Naive thymus-derived CD4-positive, alpha-beta T cell (primary cell): Measurements from ENCODE around the gene CCL22. TPM values are rescaled to one million over a fixed set of nuclear protein-coding genes. Genes with fewer than 3 reads are reported as not detected.

Experiments used
- ATAC-seq: fragments of 150-1000 bp; cut with Tn5 transposase; 2 replicates; pipeline ENCODE4 v1.10.0; 2021; ENCODE audit warnings: mild to moderate bottlenecking, moderate library complexity
- CTCF ChIA-PET: fragments of 350-600 bp; sonication (Branson Sonifier 250); formaldehyde crosslinking; loops from one replicate; lab custom pipeline; 2021; ENCODE audit warnings: antibody characterized with exemption; lab: Charles Lee
- POLR2A ChIA-PET: fragments of 350-600 bp; sonication (Branson Sonifier 250); formaldehyde crosslinking; loops from one replicate; lab custom pipeline; 2021; ENCODE audit warnings: antibody characterized with exemption, inconsistent platforms; lab: Charles Lee
- DNase-seq, 9 donors: peaks; one replicate each; pipeline versions ENCODE4 v3.0.0 to v3.0.0-alpha.2; 2020 to 2022; ENCODE audit warnings: mixed read lengths in 1 of 9
- H3K27ac ChIP-seq: one replicate; pipeline ENCODE4 v1.7.0; 2013; ENCODE audit warnings: mild to moderate bottlenecking, low read depth, low read length, moderate library complexity
- H3K27me3 ChIP-seq, 2 donors: one replicate each; pipeline ENCODE4 v1.7.0; 2013; ENCODE audit warnings: low read length in 2 of 2, mild to moderate bottlenecking in 2 of 2, moderate library complexity in 2 of 2; ENCODE audit not compliant: control insufficient read depth in 2 of 2, insufficient read depth in 2 of 2
- H3K36me3 ChIP-seq, 3 experiments: 1 replicate in 2 of 3; 2 replicates in 1 of 3; pipeline ENCODE4 v1.7.0; 2013; ENCODE audit warnings: low read length in 3 of 3, mild to moderate bottlenecking in 3 of 3, moderate library complexity in 1 of 3; ENCODE audit not compliant: insufficient read depth in 3 of 3, control insufficient read depth in 2 of 3
- H3K4me1 ChIP-seq, 2 donors: one replicate each; pipeline ENCODE4 v1.7.0; 2013; ENCODE audit warnings: low read length in 2 of 2, mild to moderate bottlenecking in 2 of 2, moderate library complexity in 1 of 2; ENCODE audit not compliant: control insufficient read depth in 2 of 2, insufficient read depth in 2 of 2
- H3K4me3 ChIP-seq: 2 replicates; pipeline ENCODE4 v1.7.0; 2013; ENCODE audit warnings: mild to moderate bottlenecking, low read length
- H3K9me3 ChIP-seq, 3 experiments: 1 replicate in 2 of 3; 2 replicates in 1 of 3; pipeline ENCODE4 v1.7.0; 2013; ENCODE audit warnings: low read length in 3 of 3; ENCODE audit not compliant: control insufficient read depth in 2 of 3
- H3K27ac Mint-ChIP-seq, 9 donors: one replicate each; pipeline ENCODE4 v1.8.0; 2020 to 2022; ENCODE audit warnings: mixed read lengths in 9 of 9, mild to moderate bottlenecking in 8 of 9, moderate library complexity in 5 of 9, inconsistent platforms in 2 of 9
- H3K27me3 Mint-ChIP-seq, 5 donors: one replicate each; pipeline ENCODE4 v1.8.0; 2021 to 2022; ENCODE audit warnings: mixed read lengths in 5 of 5, mild to moderate bottlenecking in 1 of 5
- H3K36me3 Mint-ChIP-seq, 5 donors: one replicate each; pipeline ENCODE4 v1.8.0; 2020 to 2022; ENCODE audit warnings: mixed read lengths in 5 of 5, mild to moderate bottlenecking in 3 of 5, inconsistent platforms in 1 of 5
- H3K4me1 Mint-ChIP-seq, 7 donors: one replicate each; pipeline ENCODE4 v1.8.0; 2020 to 2022; ENCODE audit warnings: mixed read lengths in 7 of 7, mild to moderate bottlenecking in 3 of 7, inconsistent platforms in 1 of 7
- H3K4me3 Mint-ChIP-seq, 10 donors: one replicate each; pipeline ENCODE4 v1.8.0; 2020 to 2022; ENCODE audit warnings: mild to moderate bottlenecking in 10 of 10, mixed read lengths in 10 of 10, moderate library complexity in 6 of 10, inconsistent platforms in 2 of 10
- H3K9me3 Mint-ChIP-seq, 11 donors: one replicate each; pipeline ENCODE4 v1.8.0; 2020 to 2022; ENCODE audit warnings: mixed read lengths in 11 of 11, mild to moderate bottlenecking in 4 of 11, inconsistent platforms in 1 of 11, moderate library complexity in 1 of 11
- intact Hi-C, 2 donors: fragments of 100-400 bp; cut with micrococcal nuclease; formaldehyde crosslinking; loops; one replicate each; pipeline ENCODE4 v1.15.1; 2023
- polyA plus RNA-seq, 2 donors: library from polyadenylated mRNA; unstranded; fragments of 300-500 nt; fragmentation: Illumina TruSeq; gene quantifications; one replicate each; pipeline ENCODE4 v1.2.3, GENCODE V29; 2021
- total RNA-seq, 6 experiments: library from RNA in 5 of 6; stranded (reverse) in 5 of 6; gene quantifications; 1 replicate in 5 of 6; 2 replicates in 1 of 6; pipeline ENCODE4 v1.2.3 and lab custom pipeline; 2021 to 2026

CCL22 gene
- total and polyA plus RNA-seq, 7 experiments from 2014 or later: 0.17 to 1.9 (median 0.48) TPM; not detected in 3

DNA sequence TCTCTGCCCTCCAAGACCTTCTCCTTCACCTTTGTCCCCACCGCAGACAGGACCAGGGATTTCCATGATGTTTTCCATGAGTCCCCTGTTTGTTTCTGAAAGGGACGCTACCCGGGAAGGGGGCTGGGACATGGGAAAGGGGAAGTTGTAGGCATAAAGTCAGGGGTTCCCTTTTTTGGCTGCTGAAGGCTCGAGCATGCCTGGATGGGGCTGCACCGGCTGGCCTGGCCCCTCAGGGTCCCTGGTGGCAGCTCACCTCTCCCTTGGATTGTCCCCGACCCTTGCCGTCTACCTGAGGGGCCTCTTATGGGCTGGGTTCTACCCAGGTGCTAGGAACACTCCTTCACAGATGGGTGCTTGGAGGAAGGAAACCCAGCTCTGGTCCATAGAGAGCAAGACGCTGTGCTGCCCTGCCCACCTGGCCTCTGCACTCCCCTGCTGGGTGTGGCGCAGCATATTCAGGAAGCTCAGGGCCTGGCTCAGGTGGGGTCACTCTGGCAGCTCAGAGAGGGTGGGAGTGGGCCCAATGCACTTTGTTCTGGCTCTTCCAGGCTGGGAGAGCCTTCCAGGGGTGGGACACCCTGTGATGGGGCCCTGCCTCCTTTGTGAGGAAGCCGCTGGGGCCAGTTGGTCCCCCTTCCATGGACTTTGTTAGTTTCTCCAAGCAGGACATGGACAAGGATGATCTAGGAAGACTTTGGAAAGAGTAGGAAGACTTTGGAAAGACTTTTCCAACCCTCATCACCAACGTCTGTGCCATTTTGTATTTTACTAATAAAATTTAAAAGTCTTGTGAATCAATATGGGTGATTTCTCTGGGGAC lies 25.9 kb downstream of the CCL22 start:
- no peaks in the 10 kb centered on the region for H3K27me3 Mint-ChIP-seq
- Histone ChIP-seq H3K4me3 (no peak overlapping the region), H3K27me3 (no peaks in the 10 kb centered on the region), H3K4me1 (no peaks in the 10 kb centered on the region), H3K36me3 (no peaks in the 10 kb centered on the region), H3K9me3 (no peaks in the 10 kb centered on the region), H3K27ac (no peak overlapping the region)
- ATAC-seq (peak; percentile 63), DNase-seq (no peak)
- H3K9me3 Mint-ChIP-seq: no peaks in the 10 kb centered on the region
- H3K4me3 Mint-ChIP-seq: no peak overlapping the region
- CTCF ChIA-PET: no interaction called here
- no peaks in the 10 kb centered on the region for H3K36me3 Mint-ChIP-seq
- intact Hi-C loops: no loop called here
- peaks cover 0 to 9% (median 0%) of the 10 kb centered on the region in 7 donors for H3K4me1 Mint-ChIP-seq
- POLR2A ChIA-PET: no interaction called here
- no peak overlapping the region for H3K27ac Mint-ChIP-seq

- ChIA-PET POLR2A (no interaction called here), CTCF (no interaction called here)
- H3K27ac Mint-ChIP-seq: no peak overlapping the region
- no peaks in the 10 kb centered on the region for H3K9me3 Mint-ChIP-seq
- H3K27me3 Mint-ChIP-seq: no peaks in the 10 kb centered on the region
- Histone ChIP-seq H3K4me1 (no peaks in the 10 kb centered on the region), H3K9me3 (no peaks in the 10 kb centered on the region), H3K36me3 (no peaks in the 10 kb centered on the region), H3K27ac (no peak overlapping the region), H3K27me3 (no peaks in the 10 kb centered on the region), H3K4me3 (no peak overlapping the region)
- DNase-seq (no peak), ATAC-seq (no peak)
- no peak overlapping the region for H3K4me3 Mint-ChIP-seq
- intact Hi-C loops: no loop called here
- H3K36me3 Mint-ChIP-seq: no peaks in the 10 kb centered on the region
- H3K4me1 Mint-ChIP-seq: peaks cover 0 to 9% (median 0%) of the 10 kb centered on the region in 7 donors
These were observed 26.5 kb downstream of the CCL22 start for GRCh38 chr16:57385083-57385482.

- Histone ChIP-seq H3K4me1 (no peaks in the 10 kb centered on the region), H3K27ac (no peak overlapping the region), H3K4me3 (no peak overlapping the region), H3K27me3 (no peaks in the 10 kb centered on the region), H3K9me3 (no peaks in the 10 kb centered on the region), H3K36me3 (no peaks in the 10 kb centered on the region)
- CTCF ChIA-PET: no interaction called here
- POLR2A ChIA-PET: no interaction called here
- Mint-ChIP-seq H3K27ac (no peak overlapping the region), H3K27me3 (peaks cover 0 to 4% (median 0%) of the 10 kb centered on the region in 5 donors), H3K4me1 (peaks cover 0 to 5% (median 0%) of the 10 kb centered on the region in 7 donors), H3K9me3 (no peaks in the 10 kb centered on the region), H3K4me3 (no peak overlapping the region), H3K36me3 (no peaks in the 10 kb centered on the region)
- DNase-seq: no peak
- ATAC-seq: no peak
- intact Hi-C loops: no loop called here
These were observed 27.9 kb downstream of the CCL22 start for GRCh38 chr16:57386381-57386951.

- DNase-seq (no peak), ATAC-seq (no peak)
- Histone ChIP-seq H3K4me1 (no peaks in the 10 kb centered on the region), H3K9me3 (no peaks in the 10 kb centered on the region), H3K27ac (no peak overlapping the region), H3K4me3 (no peak overlapping the region), H3K36me3 (no peaks in the 10 kb centered on the region), H3K27me3 (no peaks in the 10 kb centered on the region)
- Mint-ChIP-seq H3K4me1 (peaks cover 0 to 4% (median 0%) of the 10 kb centered on the region in 7 donors), H3K27me3 (peaks cover 0 to 9% (median 0%) of the 10 kb centered on the region in 5 donors), H3K27ac (no peak overlapping the region), H3K9me3 (no peaks in the 10 kb centered on the region), H3K36me3 (no peaks in the 10 kb centered on the region), H3K4me3 (no peak overlapping the region)
- intact Hi-C loops: no loop called here
- POLR2A ChIA-PET: no interaction called here
- CTCF ChIA-PET: no interaction called here
These were observed 29.2 kb downstream of the CCL22 start for GRCh38 chr16:57387598-57388354.

DNA sequence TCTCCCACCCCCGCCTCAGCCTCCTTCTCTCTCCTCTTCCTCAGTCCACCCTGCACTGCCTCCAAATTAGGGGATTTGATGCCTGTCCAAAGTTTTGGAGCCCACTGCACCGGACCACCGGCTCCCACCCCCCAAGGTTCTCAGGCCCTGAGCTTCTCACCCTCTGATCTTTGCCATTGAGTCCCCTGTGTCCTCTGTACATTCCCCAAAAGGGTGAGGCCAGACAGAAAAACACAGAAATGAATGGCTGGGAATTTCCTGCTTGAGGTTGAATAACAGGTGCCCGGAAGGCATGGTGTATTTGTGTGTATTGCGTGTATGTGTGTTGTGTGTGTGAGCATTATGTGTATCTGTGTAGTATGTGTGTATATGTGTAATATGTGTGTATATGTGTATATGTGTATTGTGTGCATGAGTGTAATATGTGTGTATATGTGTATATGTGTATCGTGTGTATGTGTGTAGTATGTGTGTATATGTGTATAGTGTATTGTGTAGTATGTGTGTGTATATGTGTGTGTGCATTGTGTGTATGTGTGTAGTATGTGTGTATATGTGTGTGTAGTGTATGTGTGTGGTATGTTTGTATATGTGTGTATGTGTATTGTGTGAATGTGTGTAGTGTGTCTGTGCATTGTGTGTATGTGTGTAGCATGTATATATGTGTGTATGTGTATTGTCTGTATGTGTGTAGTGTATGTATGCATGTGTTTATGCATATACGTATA lies 29.9 kb downstream of the CCL22 start:
- CTCF ChIA-PET: no interaction called here
- H3K27ac Mint-ChIP-seq: no peak overlapping the region
- H3K9me3 Mint-ChIP-seq: no peaks in the 10 kb centered on the region
- intact Hi-C loops: no loop called here
- ATAC-seq: peak; percentile 18
- H3K4me1 Mint-ChIP-seq: peaks cover 0 to 4% (median 0%) of the 10 kb centered on the region in 7 donors
- H3K4me1 ChIP-seq: no peaks in the 10 kb centered on the region
- no peaks in the 10 kb centered on the region for H3K9me3 ChIP-seq
- H3K36me3 ChIP-seq: no peaks in the 10 kb centered on the region
- H3K4me3 ChIP-seq: no peak overlapping the region
- POLR2A ChIA-PET: no interaction called here
- no peaks in the 10 kb centered on the region for H3K36me3 Mint-ChIP-seq
- H3K27me3 Mint-ChIP-seq: peaks cover 0 to 9% (median 0%) of the 10 kb centered on the region in 5 donors
- DNase-seq: no peak
- H3K27ac ChIP-seq: no peak overlapping the region
- H3K27me3 ChIP-seq: no peaks in the 10 kb centered on the region
- H3K4me3 Mint-ChIP-seq: no peak overlapping the region

GRCh38 chr16:57389087-57389468 lies 30.5 kb downstream of the CCL22 start:
- H3K4me1 ChIP-seq: no peaks in the 10 kb centered on the region
- CTCF ChIA-PET: no interaction called here
- H3K27ac ChIP-seq: no peak overlapping the region
- Mint-ChIP-seq H3K9me3 (no peaks in the 10 kb centered on the region), H3K4me3 (no peak overlapping the region), H3K36me3 (no peaks in the 10 kb centered on the region), H3K27ac (no peak overlapping the region), H3K4me1 (peaks cover 0 to 4% (median 0%) of the 10 kb centered on the region in 7 donors), H3K27me3 (peaks cover 0 to 9% (median 0%) of the 10 kb centered on the region in 5 donors)
- ATAC-seq: peak; percentile 20
- H3K4me3 ChIP-seq: no peak overlapping the region
- intact Hi-C loops: no loop called here
- H3K27me3 ChIP-seq: no peaks in the 10 kb centered on the region
- POLR2A ChIA-PET: no interaction called here
- DNase-seq: no peak
- H3K9me3 ChIP-seq: no peaks in the 10 kb centered on the region
- H3K36me3 ChIP-seq: no peaks in the 10 kb centered on the region
